ENCODE data around the gene SLC9A9. TPM values are rescaled to one million over a fixed set of nuclear protein-coding genes. Genes with fewer than 3 reads are reported as not detected.

Gene SLC9A9
- total RNA-seq, 4 donors from 2014 or later = 1.7 to 8.2 (median 3.6) TPM

DNA sequence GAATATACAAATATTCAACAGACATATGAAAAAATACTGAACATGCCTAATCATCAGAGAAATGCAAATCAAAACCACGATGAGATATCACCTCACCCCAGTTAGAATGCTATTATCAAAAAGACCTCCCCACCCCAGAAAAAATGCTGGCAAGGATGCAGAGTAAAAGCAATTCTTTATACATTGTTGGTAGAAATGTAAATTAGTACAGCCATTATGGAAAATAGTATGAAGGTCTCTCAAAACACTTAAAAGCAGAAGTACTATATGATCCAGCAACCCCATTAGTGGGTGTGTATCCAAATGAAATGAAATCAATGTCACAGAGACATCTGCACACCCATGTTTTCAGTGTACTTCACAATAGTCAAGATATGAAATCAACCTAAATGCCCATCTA, 420.0 kb downstream of the SLC9A9 start:
- intact Hi-C loops (cut with DNase I; ENCODE audit: low total_unique reads) = no loop called here
- Histone ChIP-seq H3K4me3 (no peak overlapping the region), H3K9me3 (no peaks in the 10 kb centered on the region), H3K27me3 (no peaks in the 10 kb centered on the region), H3K36me3 (no peaks in the 10 kb centered on the region), H3K27ac (no peak overlapping the region), H3K4me1 (no peaks in the 10 kb centered on the region)
- no peak for TF ChIP-seq CTCF (IDR thresholded peaks at IDR 0.05 in 4 of 5, conservative IDR thresholded peaks at IDR 0.05 in 1 of 5)
- TF ChIP-seq POLR2A (IDR thresholded peaks at IDR 0.05) = no peak
- ATAC-seq (no peak), DNase-seq (no peak)
- in situ Hi-C loops (cut with MboI; ENCODE audit: low sequenced_read_pairs in 4 of 4) = no loop called here

DNA sequence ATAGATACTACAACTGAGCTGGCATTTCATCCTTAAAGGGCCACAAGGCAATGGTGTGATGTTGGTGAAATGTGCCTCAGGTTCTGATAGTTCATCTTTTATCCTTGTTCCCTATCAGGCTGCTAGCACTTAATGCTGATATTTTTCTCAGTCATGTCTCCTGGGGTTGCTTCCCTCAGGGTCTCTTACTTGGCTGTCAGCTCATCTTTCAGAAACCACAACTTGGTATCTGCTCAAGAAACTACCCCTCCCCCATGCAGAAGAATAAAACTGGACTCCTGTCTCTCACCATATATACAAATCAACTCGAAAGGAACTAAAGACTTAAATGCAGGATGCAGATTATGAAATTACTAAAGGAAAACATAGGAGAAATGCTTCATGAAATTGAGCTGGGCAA, 420.6 kb downstream of the SLC9A9 start:
- Histone ChIP-seq H3K4me3 (no peak overlapping the region), H3K36me3 (no peaks in the 10 kb centered on the region), H3K4me1 (no peaks in the 10 kb centered on the region), H3K9me3 (no peaks in the 10 kb centered on the region), H3K27ac (no peak overlapping the region), H3K27me3 (no peaks in the 10 kb centered on the region)
- intact Hi-C loops (cut with DNase I; ENCODE audit: low total_unique reads) (no loop called here), in situ Hi-C loops (cut with MboI; ENCODE audit: low sequenced_read_pairs in 4 of 4) (no loop called here)
- no peak for ATAC-seq
- no peak for DNase-seq
- TF ChIP-seq POLR2A (IDR thresholded peaks at IDR 0.05) = no peak
- no peak for TF ChIP-seq CTCF (IDR thresholded peaks at IDR 0.05 in 4 of 5, conservative IDR thresholded peaks at IDR 0.05 in 1 of 5)

DNA sequence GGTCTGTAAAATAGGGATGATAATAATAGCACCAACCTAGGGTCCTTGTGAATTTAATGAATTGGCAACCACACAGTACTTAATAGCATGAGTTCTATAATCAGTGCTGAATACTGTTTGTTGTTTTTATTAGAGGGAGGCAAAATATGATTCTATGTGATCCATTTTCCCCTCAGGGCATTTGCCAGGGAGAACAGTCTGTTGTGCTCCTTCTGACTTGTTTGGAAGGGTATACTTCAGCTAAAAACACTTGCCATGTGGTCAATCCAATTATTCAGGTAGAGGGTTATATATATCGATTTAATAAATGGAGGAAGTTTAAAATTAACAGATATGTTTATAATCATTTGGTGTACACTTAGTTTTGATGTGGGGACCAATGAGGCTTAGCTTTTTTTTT, 423.4 kb downstream of the SLC9A9 start:
- Histone ChIP-seq H3K27me3 (no peaks in the 10 kb centered on the region), H3K36me3 (no peaks in the 10 kb centered on the region), H3K9me3 (no peaks in the 10 kb centered on the region), H3K27ac (no peak overlapping the region), H3K4me3 (no peak overlapping the region), H3K4me1 (no peaks in the 10 kb centered on the region)
- TF ChIP-seq CTCF (IDR thresholded peaks at IDR 0.05 in 4 of 5, conservative IDR thresholded peaks at IDR 0.05 in 1 of 5) (no peak), POLR2A (IDR thresholded peaks at IDR 0.05) (no peak)
- in situ Hi-C loops (cut with MboI; ENCODE audit: low sequenced_read_pairs in 4 of 4) (no loop called here), intact Hi-C loops (cut with DNase I; ENCODE audit: low total_unique reads) (no loop called here)
- DNase-seq = no peak
- ATAC-seq = no peak

DNA sequence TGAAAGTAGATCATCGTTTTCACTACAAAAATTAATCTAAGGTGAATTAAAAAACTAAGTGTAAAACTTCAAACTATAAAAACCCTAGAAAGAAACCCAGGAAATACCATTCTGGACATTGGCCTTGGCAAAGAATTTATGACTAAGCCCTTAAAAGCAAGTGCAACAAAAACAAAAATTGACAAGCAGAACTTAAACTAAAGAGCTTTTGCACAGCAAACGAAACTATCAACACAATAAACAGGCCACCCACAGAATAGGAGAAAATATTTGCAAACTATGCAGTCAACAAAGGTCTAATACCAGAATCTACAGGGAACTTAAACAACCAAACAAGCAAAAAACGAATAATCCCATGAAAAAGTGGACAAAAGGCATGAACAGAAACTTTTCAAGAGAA, 426.7 kb downstream of the SLC9A9 start:
- Histone ChIP-seq H3K36me3 (no peaks in the 10 kb centered on the region), H3K9me3 (no peaks in the 10 kb centered on the region), H3K27me3 (no peaks in the 10 kb centered on the region), H3K27ac (no peak overlapping the region), H3K4me3 (no peak overlapping the region), H3K4me1 (no peaks in the 10 kb centered on the region)
- intact Hi-C loops (cut with DNase I; ENCODE audit: low total_unique reads) (no loop called here), in situ Hi-C loops (cut with MboI; ENCODE audit: low sequenced_read_pairs in 4 of 4) (no loop called here)
- no peak for TF ChIP-seq POLR2A (IDR thresholded peaks at IDR 0.05)
- no peak for TF ChIP-seq CTCF (IDR thresholded peaks at IDR 0.05 in 4 of 5, conservative IDR thresholded peaks at IDR 0.05 in 1 of 5)
- DNase-seq (no peak), ATAC-seq (no peak)

- ATAC-seq = no peak
- intact Hi-C loops (cut with DNase I; ENCODE audit: low total_unique reads) = no loop called here
- H3K4me1 ChIP-seq = no peaks in the 10 kb centered on the region
Observed at GRCh38 chr3:143419611-143420010, 428.7 kb downstream of the SLC9A9 start.

More at GRCh38 chr3:143419611-143420010, 428.7 kb downstream of the SLC9A9 start:
- H3K27me3 ChIP-seq = no peaks in the 10 kb centered on the region
- in situ Hi-C loops (cut with MboI; ENCODE audit: low sequenced_read_pairs in 4 of 4) = no loop called here
- no peak overlapping the region for H3K4me3 ChIP-seq
- no peak overlapping the region for H3K27ac ChIP-seq
- H3K9me3 ChIP-seq = no peaks in the 10 kb centered on the region
- TF ChIP-seq CTCF (IDR thresholded peaks at IDR 0.05 in 4 of 5, conservative IDR thresholded peaks at IDR 0.05 in 1 of 5) (no peak), POLR2A (IDR thresholded peaks at IDR 0.05) (no peak)
- no peaks in the 10 kb centered on the region for H3K36me3 ChIP-seq
- no peak for DNase-seq
